GM12892 (cell line): ENCODE measurements around the gene GANAB.

Experiments used
- POLR2A ChIP-seq: IDR thresholded peaks from 2 replicates; pipeline ENCODE4 v1.6.1; 2011; ENCODE audit warnings: low read depth, low read length, control low read depth
- POLR2AphosphoS5 ChIP-seq: IDR thresholded peaks from 2 replicates; pipeline ENCODE4 v1.6.1; 2011; ENCODE audit warnings: low read depth, low read length, control low read depth
- TAF1 ChIP-seq: IDR thresholded peaks from 2 replicates; pipeline ENCODE4 v1.6.1; 2011; ENCODE audit warnings: low read depth, mild to moderate bottlenecking, control low read depth, low read length, borderline replicate concordance

GRCh38 chr11:62604460-62605120 is 41.8 kb downstream of the GANAB start:
- TF ChIP-seq POLR2AphosphoS5 (no peak), TAF1 (no peak), POLR2A (no peak)
